K562 (cell line): ENCODE data around the gene ADGRB2.

Experiments used
- EZH2 ChIP-seq: IDR thresholded peaks from 2 replicates; pipeline ENCODE4 v1.6.1; 2012; ENCODE audit warnings: low read depth, mild to moderate bottlenecking, inconsistent platforms, low read length, borderline replicate concordance
- GTF3C2 ChIP-seq: IDR thresholded peaks from 3 replicates; pipeline ENCODE4 v1.6.1; 2011; ENCODE audit warnings: borderline replicate concordance, mild to moderate bottlenecking, moderate library complexity; ENCODE audit not compliant: insufficient read length; ENCODE audit errors: extremely low read depth
- MYC ChIP-seq, 2 experiments: fragments of 250-450 bp in 1 of 2; sonication (Bioruptor Pico) in 1 of 2; IDR thresholded peaks; 2 replicates each; pipeline versions ENCODE4 v1.5.1 to v1.6.1; 2012 to 2021; ENCODE audit warnings: low read depth in 2 of 2, borderline replicate concordance in 1 of 2, improper control_type of control experiment in 1 of 2, low read length in 1 of 2, mild to moderate bottlenecking in 1 of 2, moderate library complexity in 1 of 2
- POLR2A ChIP-seq: fragments of 450-650 bp; conservative IDR thresholded peaks from 2 replicates; pipeline ENCODE4 v1.6.1; 2016
- TRIM24 ChIP-seq, 2 experiments: fragments of 450-650 bp; IDR thresholded peaks; 2 replicates each; pipeline ENCODE4 v1.6.1; 2016
- ZNF584 ChIP-seq: fragments of 200-800 bp; sonication (Bioruptor generic); IDR thresholded peaks from 2 replicates; pipeline ENCODE4 v1.6.1; 2016; ENCODE audit warnings: low read depth, mild to moderate bottlenecking, missing genetic modification characterization, missing compliant biosample characterization

- TF ChIP-seq ZNF584 (CRISPR knock-in tag) = no peak
- no peak for TF ChIP-seq GTF3C2
- no peak for TF ChIP-seq EZH2
- TF ChIP-seq MYC (IDR thresholded peaks at IDR 0.05; ENCODE audit: low read depth, low read length) = no peak
- no peak for TF ChIP-seq MYC (CRISPR knock-in tag; IDR thresholded peaks at IDR 0.05; ENCODE audit: borderline replicate concordance, low read depth)
- TF ChIP-seq TRIM24 (IDR thresholded peaks at IDR 0.05) = no peak
- no peak for TF ChIP-seq POLR2A
These were observed 7.9 kb upstream of the ADGRB2 start for GRCh38 chr1:31771891-31772668.
